Measurements from ENCODE around the gene SULT2B1. TPM values are rescaled to one million over a fixed set of nuclear protein-coding genes. Genes with fewer than 3 reads are reported as not detected.

Gene SULT2B1
- total RNA-seq, 2 donors from 2014 or later = 14.6 to 43.0 TPM

- Histone ChIP-seq H3K27me3 (replicated peaks; ENCODE audit: insufficient read depth) (no peaks in the 10 kb centered on the region), H3K4me1 (replicated peaks) (peaks cover 26% of the 10 kb centered on the region), H3K4me3 (peak overlapping the region; percentile 83 to 89), H3K36me3 (peaks cover 16 to 21% of the 10 kb centered on the region in 2 donors), H3K9me3 (no peaks in the 10 kb centered on the region), H3K27ac (peak overlapping the region; percentile 88)
- WGBS = 37% methylated on average over 18 of the region's 18 CpGs
- peak; percentile 55 for DNase-seq (ENCODE audit: low spot score)
- intact Hi-C loops (cut with DNase I) = no loop called here
- TF ChIP-seq POLR2AphosphoS5 (IDR thresholded peaks at IDR 0.05) (peak; percentile 53), CTCF (IDR thresholded peaks at IDR 0.05) (peak in 1 of 4 experiments; percentile 14), POLR2A (IDR thresholded peaks at IDR 0.05) (no peak)
Observed at GRCh38 chr19:48617146-48617937, 65.4 kb downstream of the SULT2B1 start.

GRCh38 chr19:48618278-48618915 lies 66.4 kb downstream of the SULT2B1 start:
- intact Hi-C loops (cut with DNase I) = no loop called here
- no peak for TF ChIP-seq POLR2A (IDR thresholded peaks at IDR 0.05)
- TF ChIP-seq POLR2AphosphoS5 (IDR thresholded peaks at IDR 0.05) = no peak
- no peak for TF ChIP-seq CTCF (IDR thresholded peaks at IDR 0.05)
- WGBS = 2% methylated on average over 18 of the region's 18 CpGs
- Histone ChIP-seq H3K36me3 (peaks cover 16 to 21% of the 10 kb centered on the region in 2 donors), H3K27me3 (replicated peaks; ENCODE audit: insufficient read depth) (no peaks in the 10 kb centered on the region), H3K4me3 (peak overlapping the region; percentile 83 to 89), H3K9me3 (no peaks in the 10 kb centered on the region), H3K27ac (peak overlapping the region; percentile 88), H3K4me1 (replicated peaks) (peaks cover 26% of the 10 kb centered on the region)
- no peak for DNase-seq (ENCODE audit: low spot score)

GRCh38 chr19:48618916-48619691 lies 67.1 kb downstream of the SULT2B1 start, which contains the start of the genes RPL18 and SPHK2:
TSS of gene RPL18 (minus strand) at chr19:48619178. CDS start at chr19:48619143, 35 bp downstream.
TSS of gene SPHK2 (plus strand) at chr19:48619506. CDS start at chr19:48620515, 1,009 bp downstream.
- under 1% methylated on average over 67 of the region's 69 CpGs for WGBS
- DNase-seq (ENCODE audit: low spot score) = peak; percentile 99
- H3K4me1 ChIP-seq (replicated peaks) = peaks cover 26% of the 10 kb centered on the region
- TF ChIP-seq POLR2A (IDR thresholded peaks at IDR 0.05) (peak; percentile 78), POLR2AphosphoS5 (IDR thresholded peaks at IDR 0.05) (peak; percentile 100), CTCF (IDR thresholded peaks at IDR 0.05) (peak in 2 of 4 experiments; percentile 7 to 33)
- no peaks in the 10 kb centered on the region for H3K27me3 ChIP-seq (replicated peaks; ENCODE audit: insufficient read depth)
- H3K27ac ChIP-seq = peak within 1 kb of the TSS; percentile 88
- H3K36me3 ChIP-seq = peaks cover 16 to 21% of the 10 kb centered on the region in 2 donors
- intact Hi-C loops (cut with DNase I) = no loop called here
- H3K9me3 ChIP-seq = no peaks in the 10 kb centered on the region
- H3K4me3 ChIP-seq = peak within 1 kb of the TSS; percentile 83 to 89

GRCh38 chr19:48619692-48620585 lies 68.0 kb downstream of the SULT2B1 start:
- Histone ChIP-seq H3K9me3 (no peaks in the 10 kb centered on the region), H3K4me1 (replicated peaks) (peaks cover 25% of the 10 kb centered on the region), H3K4me3 (peak overlapping the region; percentile 83 to 89), H3K27ac (peak overlapping the region; percentile 88), H3K27me3 (replicated peaks; ENCODE audit: insufficient read depth) (no peaks in the 10 kb centered on the region), H3K36me3 (peaks cover 16 to 21% of the 10 kb centered on the region in 2 donors)
- 24% methylated on average over 6 of the region's 6 CpGs for WGBS
- no peak for DNase-seq (ENCODE audit: low spot score)
- no peak for TF ChIP-seq CTCF (IDR thresholded peaks at IDR 0.05)
- TF ChIP-seq POLR2A (IDR thresholded peaks at IDR 0.05) = no peak
- no peak for TF ChIP-seq POLR2AphosphoS5 (IDR thresholded peaks at IDR 0.05)
- intact Hi-C loops (cut with DNase I) = no loop called here

Data from prostate gland (tissue), 2 donors.